Endothelial cell of umbilical vein (primary cell): ENCODE measurements around the gene CSNK1E. TPM values are rescaled to one million over a fixed set of nuclear protein-coding genes. Genes with fewer than 3 reads are reported as not detected.

ENCODE experiments used
- BruUV-seq: library from RNA; stranded (reverse); fragments of 400-500 nt; replicated peaks from 2 replicates; lab custom pipeline; 2021; lab: Mats Ljungman, UMichigan
- CTCF ChIA-PET: fragments of 300-600, 350-600 bp; sonication (Branson Sonifier 250); formaldehyde crosslinking; loops from one replicate; lab custom pipeline; 2021; ENCODE audit warnings: antibody characterized with exemption, inconsistent platforms; lab: Charles Lee
- POLR2A ChIA-PET: fragments of 300-600, 350-600 bp; sonication (Branson Sonifier 250); formaldehyde crosslinking; loops from one replicate; lab custom pipeline; 2021; ENCODE audit warnings: antibody characterized with exemption, inconsistent platforms; lab: Charles Lee
- DNase-seq: peaks from one replicate; pipeline ENCODE4 v3.0.0-alpha.2; 2011; ENCODE audit warnings: low read depth, low spot score
- FAIRE-seq: peaks from 2 replicates; lab custom pipeline; 2011; peaks lifted over from hg19 to GRCh38; lab: Jason Lieb, UNC
- H2AFZ ChIP-seq: 2 replicates; pipeline ENCODE4 v1.6.0; 2012; ENCODE audit warnings: low read depth, low read length, control low read depth, inconsistent platforms
- H3K27ac ChIP-seq: 2 replicates; pipeline ENCODE4 v1.5.1; 2011; ENCODE audit warnings: low read depth, mild to moderate bottlenecking, control low read depth, low read length, moderate library complexity; ENCODE audit not compliant: insufficient read depth
- H3K27me3 ChIP-seq, 2 experiments: 2 replicates each; pipeline versions ENCODE4 v1.6.0 to v1.6.1; 2011; ENCODE audit warnings: low read length in 2 of 2, mixed read lengths in 1 of 2; ENCODE audit not compliant: control insufficient read depth in 2 of 2, insufficient read depth in 2 of 2
- H3K36me3 ChIP-seq, 2 experiments: 2 replicates in 1 of 2; 3 replicates in 1 of 2; pipeline ENCODE4 v1.5.1; 2011; ENCODE audit warnings: low read length in 2 of 2, mild to moderate bottlenecking in 1 of 2, moderate library complexity in 1 of 2; ENCODE audit not compliant: control insufficient read depth in 2 of 2, insufficient read depth in 2 of 2; ENCODE audit errors: extremely low read depth in 1 of 2
- H3K4me1 ChIP-seq: 3 replicates; pipeline ENCODE4 v1.5.1; 2011; ENCODE audit warnings: mild to moderate bottlenecking, low read length; ENCODE audit not compliant: control insufficient read depth, insufficient read depth; ENCODE audit errors: extremely low read depth
- H3K4me2 ChIP-seq: 2 replicates; pipeline ENCODE4 v1.6.1; 2011; ENCODE audit warnings: low read length, control low read depth, mixed read lengths; ENCODE audit not compliant: insufficient read depth
- H3K4me3 ChIP-seq, 3 experiments: fragments of 200-600 bp in 1 of 3; sonication (generic), shearing (Covaris generic) in 1 of 3; replicated peaks in 1 of 3; 2 replicates each; pipeline ENCODE4 v1.5.1; 2011 to 2016; ENCODE audit warnings: control low read depth in 3 of 3, low read length in 3 of 3, mild to moderate bottlenecking in 2 of 3, inconsistent platforms in 1 of 3, low read depth in 1 of 3, moderate library complexity in 1 of 3; ENCODE audit not compliant: insufficient read depth in 1 of 3
- H3K79me2 ChIP-seq: 2 replicates; pipeline ENCODE4 v1.6.0; 2012; ENCODE audit warnings: low read length, inconsistent platforms; ENCODE audit not compliant: control insufficient read depth, insufficient read depth
- H3K9ac ChIP-seq: replicated peaks from 2 replicates; pipeline ENCODE3; 2011; ENCODE audit warnings: low read length, control low read depth; ENCODE audit not compliant: insufficient read depth; ENCODE audit errors: extremely low read depth
- H3K9me1 ChIP-seq: replicated peaks from 3 replicates; pipeline ENCODE4 v1.6.0; 2011; ENCODE audit warnings: mild to moderate bottlenecking, low read length; ENCODE audit not compliant: control insufficient read depth, insufficient read depth; ENCODE audit errors: extremely low read depth
- H3K9me3 ChIP-seq: replicated peaks from 2 replicates; pipeline ENCODE4 v1.5.1; 2012; ENCODE audit warnings: low read length, inconsistent platforms; ENCODE audit not compliant: control insufficient read depth, insufficient read depth
- H4K20me1 ChIP-seq: replicated peaks from 2 replicates; pipeline ENCODE3; 2011; ENCODE audit warnings: mild to moderate bottlenecking, low read length; ENCODE audit not compliant: control insufficient read depth, insufficient read depth; ENCODE audit errors: extremely low read depth
- EZH2 ChIP-seq: IDR thresholded peaks from 2 replicates; pipeline ENCODE4 v1.6.1; 2012; ENCODE audit warnings: borderline replicate concordance, low read depth, mild to moderate bottlenecking, moderate library complexity, low read length, inconsistent platforms; ENCODE audit not compliant: severe bottlenecking
- FOS ChIP-seq: IDR thresholded peaks from 2 replicates; pipeline ENCODE4 v1.6.1; 2011; ENCODE audit warnings: mild to moderate bottlenecking, low read length, moderate library complexity, borderline replicate concordance; ENCODE audit not compliant: insufficient read depth
- GATA2 ChIP-seq: IDR thresholded peaks from 2 replicates; pipeline ENCODE4 v1.7.0; 2011; ENCODE audit warnings: low read depth, mild to moderate bottlenecking, moderate library complexity, mixed read lengths, low read length; ENCODE audit not compliant: insufficient read length, insufficient read depth
- JUN ChIP-seq: IDR thresholded peaks from 2 replicates; pipeline ENCODE4 v1.6.1; 2011; ENCODE audit warnings: borderline replicate concordance, low read depth; ENCODE audit not compliant: insufficient read length, insufficient read depth
- MYC ChIP-seq: IDR thresholded peaks from one replicate; pipeline ENCODE4 v1.6.1; 2011; ENCODE audit warnings: mild to moderate bottlenecking, low read depth, low read length
- POLR2A ChIP-seq: IDR thresholded peaks from 2 replicates; pipeline ENCODE4 v1.6.1; 2012; ENCODE audit warnings: low read depth, mild to moderate bottlenecking, control low read depth, low read length
- POLR2AphosphoS5 ChIP-seq: IDR thresholded peaks from 2 replicates; pipeline ENCODE4 v1.6.1; 2012; ENCODE audit warnings: low read depth, mild to moderate bottlenecking, control low read depth, low read length, moderate library complexity; ENCODE audit not compliant: insufficient read depth
- dilution Hi-C: fragments of 300-500 bp; cut with MboI; formaldehyde crosslinking; loops from one replicate; pipeline ENCODE4 v1.15.0; 2019; ENCODE audit warnings: low sequenced_read_pairs; ENCODE audit not compliant: extremely low pct_ligation_motif_present
- intact Hi-C: fragments of 100-400 bp; cut with micrococcal nuclease; formaldehyde crosslinking; loops from one replicate; pipeline ENCODE4 v1.10.0; 2022
- polyA plus RNA-seq, 4 experiments: library from polyadenylated mRNA; depleted of rRNA in 3 of 4; stranded (reverse) in 3 of 4; unstranded in 1 of 4; fragments of >200 nt; gene quantifications; 2 replicates each; pipeline versions ENCODE4 v1.2.1 to v1.2.3, GENCODE V29; 2011 to 2012; ENCODE audit warnings: missing spikeins in 1 of 4
- total RNA-seq: library from RNA; stranded (reverse); gene quantifications from 2 replicates; pipeline ENCODE4 v1.2.3, GENCODE V29; 2021
- TF ChIP-seq, protein P1 (sequence below), 2 donors: IDR thresholded peaks; 1 replicate in 1 of 2; 2 replicates in 1 of 2; pipeline ENCODE4 v1.5.1; 2011; ENCODE audit warnings: low read length in 2 of 2, mild to moderate bottlenecking in 2 of 2, moderate library complexity in 2 of 2, control low read depth in 1 of 2, inconsistent platforms in 1 of 2, low read depth in 1 of 2; ENCODE audit not compliant: insufficient read depth in 1 of 2; ENCODE audit errors: extremely low read depth in 1 of 2
- TF ChIP-seq, protein P2 (sequence below): IDR thresholded peaks from 2 replicates; pipeline ENCODE4 v1.6.1; 2011; ENCODE audit not compliant: insufficient read depth, insufficient read length

The CSNK1E gene
- total and polyA plus RNA-seq, 2 donors (not counting 3 experiments of a cell fraction or from before 2014, with no cell fraction given) = 259 to 262 TPM

DNA sequence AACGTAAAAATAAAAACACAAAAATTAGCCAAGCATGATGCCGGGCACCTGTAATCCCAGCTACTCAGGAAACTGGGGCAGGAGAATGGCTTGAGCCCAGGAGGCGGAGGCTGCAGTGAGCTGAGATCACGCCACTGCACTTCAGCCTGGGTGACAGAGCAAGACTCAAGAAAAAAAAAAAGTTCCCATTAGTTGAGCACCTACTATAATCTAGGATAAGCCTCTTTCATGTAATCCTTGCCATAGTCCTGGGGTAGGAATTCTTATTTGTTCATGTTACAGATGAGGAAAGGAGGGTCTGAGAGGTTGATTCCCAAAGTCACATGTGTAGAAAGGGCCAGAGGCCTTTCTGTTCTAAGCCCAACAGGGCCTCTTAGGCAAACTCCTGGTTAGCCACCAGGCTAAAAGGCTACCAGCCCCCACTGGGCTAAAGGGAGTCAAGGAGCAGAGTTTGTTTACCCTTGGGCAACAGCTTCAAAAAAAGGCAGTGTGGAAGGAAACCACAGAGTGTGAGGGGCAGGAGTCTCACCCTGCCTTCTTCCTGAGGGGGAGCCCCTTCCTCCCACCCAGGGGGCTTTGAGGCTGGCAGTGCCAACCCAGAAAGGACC lies 21.6 kb upstream of the CSNK1E start:
- Histone ChIP-seq H3K27me3 (no peaks in the 10 kb centered on the region), H3K4me3 (no peak overlapping the region), H3K4me2 (no peak overlapping the region), H3K9me3 (no peaks in the 10 kb centered on the region), H3K9me1 (no peaks in the 10 kb centered on the region), H2AFZ (no peak overlapping the region), H4K20me1 (no peaks in the 10 kb centered on the region), H3K9ac (no peak overlapping the region), H3K79me2 (no peaks in the 10 kb centered on the region), H3K36me3 (no peaks in the 10 kb centered on the region), H3K4me1 (peaks cover 5% of the 10 kb centered on the region), H3K27ac (no peak overlapping the region)
- ChIA-PET POLR2A (no interaction called here), CTCF (interaction anchor here (0.9 kb wide), 1 partner anchor 10 kb away, joined by 3 read pairs; no protein-coding TSS in a partner anchor)
- FAIRE-seq (no peak), DNase-seq (no peak)
- TF ChIP-seq EZH2 (no peak), JUN (no peak), FOS (no peak), POLR2AphosphoS5 (no peak), MYC (no peak), POLR2A (no peak), GATA2 (no peak)
- TF ChIP-seq, protein P1, sequence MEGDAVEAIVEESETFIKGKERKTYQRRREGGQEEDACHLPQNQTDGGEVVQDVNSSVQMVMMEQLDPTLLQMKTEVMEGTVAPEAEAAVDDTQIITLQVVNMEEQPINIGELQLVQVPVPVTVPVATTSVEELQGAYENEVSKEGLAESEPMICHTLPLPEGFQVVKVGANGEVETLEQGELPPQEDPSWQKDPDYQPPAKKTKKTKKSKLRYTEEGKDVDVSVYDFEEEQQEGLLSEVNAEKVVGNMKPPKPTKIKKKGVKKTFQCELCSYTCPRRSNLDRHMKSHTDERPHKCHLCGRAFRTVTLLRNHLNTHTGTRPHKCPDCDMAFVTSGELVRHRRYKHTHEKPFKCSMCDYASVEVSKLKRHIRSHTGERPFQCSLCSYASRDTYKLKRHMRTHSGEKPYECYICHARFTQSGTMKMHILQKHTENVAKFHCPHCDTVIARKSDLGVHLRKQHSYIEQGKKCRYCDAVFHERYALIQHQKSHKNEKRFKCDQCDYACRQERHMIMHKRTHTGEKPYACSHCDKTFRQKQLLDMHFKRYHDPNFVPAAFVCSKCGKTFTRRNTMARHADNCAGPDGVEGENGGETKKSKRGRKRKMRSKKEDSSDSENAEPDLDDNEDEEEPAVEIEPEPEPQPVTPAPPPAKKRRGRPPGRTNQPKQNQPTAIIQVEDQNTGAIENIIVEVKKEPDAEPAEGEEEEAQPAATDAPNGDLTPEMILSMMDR (IDR thresholded peaks at IDR 0.05; ENCODE audit: extremely low read depth in 1 of 2, insufficient read depth in 1 of 2, low read depth in 1 of 2, low read length in 2 of 2) = no peak
- TF ChIP-seq, protein P2, sequence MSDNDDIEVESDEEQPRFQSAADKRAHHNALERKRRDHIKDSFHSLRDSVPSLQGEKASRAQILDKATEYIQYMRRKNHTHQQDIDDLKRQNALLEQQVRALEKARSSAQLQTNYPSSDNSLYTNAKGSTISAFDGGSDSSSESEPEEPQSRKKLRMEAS = no peak
- dilution Hi-C loops (no loop called here), intact Hi-C loops (no loop called here)
- BruUV-seq = no TSS peak
